Panc1 (cell line): ENCODE measurements around the gene PPL. TPM values are rescaled to one million over a fixed set of nuclear protein-coding genes. Genes with fewer than 3 reads are reported as not detected.
"Not testable (repeated sequence)": the region's sequence is repeated elsewhere in the genome, so short reads cannot be mapped to it uniquely, and the experiment has no call there.

Source experiments
- ATAC-seq: fragments of 200-7000 bp; cut with Tn5 transposase; 2 replicates; pipeline ENCODE4 v1.9.1; 2020; ENCODE audit warnings: mild to moderate bottlenecking, moderate library complexity
- BruUV-seq: library from RNA; stranded (reverse); fragments of 400-500 nt; replicated peaks from 2 replicates; lab custom pipeline; 2021; lab: Mats Ljungman, UMichigan
- CTCF ChIA-PET: fragments of 300-600 bp; sonication (Branson Sonifier 250); formaldehyde crosslinking; loops from one replicate; lab custom pipeline; 2022; ENCODE audit warnings: antibody characterized with exemption; lab: Charles Lee
- POLR2A ChIA-PET: fragments of 300-600 bp; sonication (Branson Sonifier 250); formaldehyde crosslinking; loops from one replicate; lab custom pipeline; 2022; ENCODE audit warnings: antibody characterized with exemption; lab: Charles Lee
- DNase-seq: peaks from one replicate; pipeline ENCODE4 v3.0.0-alpha.2; 2010; ENCODE audit warnings: low read depth, low spot score
- H3K27ac ChIP-seq: 2 replicates; pipeline ENCODE4 v1.5.1; 2011; ENCODE audit warnings: mild to moderate bottlenecking, low read length, inconsistent platforms
- H3K27me3 ChIP-seq: fragments of 200-500 bp; sonication (Bioruptor generic); 2 replicates; pipeline ENCODE4 v1.6.0; 2014; ENCODE audit warnings: low read length, inconsistent platforms; ENCODE audit not compliant: control insufficient read depth, insufficient read depth
- H3K36me3 ChIP-seq: fragments of 200-500 bp; sonication (Bioruptor generic); 2 replicates; pipeline ENCODE4 v1.5.1; 2014; ENCODE audit warnings: inconsistent platforms, mild to moderate bottlenecking, low read length, moderate library complexity; ENCODE audit not compliant: control insufficient read depth, insufficient read depth
- H3K4me1 ChIP-seq: 2 replicates; pipeline ENCODE4 v1.5.1; 2011; ENCODE audit warnings: inconsistent platforms, mild to moderate bottlenecking, low read length, moderate library complexity; ENCODE audit not compliant: control insufficient read depth, insufficient read depth
- H3K4me3 ChIP-seq, 2 experiments: 2 replicates each; pipeline ENCODE4 v1.5.1; 2011 to 2012; ENCODE audit warnings: low read depth in 2 of 2, low read length in 2 of 2, mild to moderate bottlenecking in 2 of 2, inconsistent platforms in 1 of 2, moderate library complexity in 1 of 2
- H3K9me3 ChIP-seq: fragments of 200-500 bp; sonication (Bioruptor generic); 2 replicates; pipeline ENCODE4 v1.5.1; 2014; ENCODE audit warnings: low read depth, mild to moderate bottlenecking, inconsistent platforms, low read length, moderate library complexity; ENCODE audit not compliant: control insufficient read depth, insufficient read depth
- CTCF ChIP-seq: fragments of 450-650 bp; IDR thresholded peaks from 2 replicates; pipeline ENCODE4 v1.5.1; 2017; ENCODE audit warnings: mild to moderate bottlenecking
- POLR2AphosphoS5 ChIP-seq: IDR thresholded peaks from 2 replicates; pipeline ENCODE4 v1.6.1; 2012; ENCODE audit warnings: mild to moderate bottlenecking, low read depth, low read length, moderate library complexity
- SIN3A ChIP-seq: IDR thresholded peaks from 2 replicates; pipeline ENCODE4 v1.6.1; 2012; ENCODE audit warnings: low read depth, mild to moderate bottlenecking, low read length, moderate library complexity, borderline replicate concordance; ENCODE audit not compliant: insufficient read depth
- TCF7L2 ChIP-seq: IDR thresholded peaks from 2 replicates; pipeline ENCODE4 v1.6.1; 2011; ENCODE audit warnings: mild to moderate bottlenecking, low read depth, low read length, inconsistent platforms
- in situ Hi-C: cut with HindIII; loops from 2 replicates; pipeline ENCODE4 v1.10.0; 2016; ENCODE audit warnings: low sequenced_read_pairs, low pct_unique_long_range_greater_than_20kb
- intact Hi-C: fragments of 100-400 bp; cut with micrococcal nuclease; formaldehyde crosslinking; loops from one replicate; pipeline ENCODE4 v1.10.0; 2022; ENCODE audit not compliant: unreplicated experiment
- total RNA-seq: library from RNA; stranded (reverse); gene quantifications from one replicate; pipeline ENCODE4 v1.2.1, GENCODE V29; 2021; ENCODE audit not compliant: unreplicated experiment
- TF ChIP-seq, protein P1 (sequence below), 2 experiments: IDR thresholded peaks; 2 replicates each; pipeline ENCODE4 v1.6.1; 2011 to 2012; ENCODE audit warnings: low read depth in 2 of 2, control low read depth in 1 of 2, low read length in 1 of 2, mild to moderate bottlenecking in 1 of 2, moderate library complexity in 1 of 2; ENCODE audit not compliant: insufficient read depth in 1 of 2

The PPL gene
- total RNA-seq, 1 experiment from 2014 or later, result 89.4 TPM

DNA sequence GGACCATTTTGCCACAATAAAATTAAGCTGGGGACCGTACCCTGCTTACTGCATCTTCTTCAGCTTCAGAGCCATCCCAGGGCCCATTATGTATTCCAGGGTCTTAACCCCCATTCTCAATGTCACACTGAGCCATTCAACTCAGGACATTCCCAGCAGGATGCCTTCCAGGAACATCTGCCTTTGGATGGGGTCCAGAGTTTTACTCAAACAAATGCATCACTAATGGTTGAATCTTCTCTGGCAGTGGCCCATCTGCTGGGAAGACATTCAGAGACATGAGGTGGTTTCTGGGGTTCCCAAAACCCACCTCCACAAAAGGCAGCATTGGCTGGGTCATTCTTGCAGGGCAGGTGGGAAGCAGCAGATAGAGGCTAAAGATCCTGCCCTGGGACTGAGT is 17.8 kb upstream of the PPL start:
- Histone ChIP-seq H3K4me1 (peaks cover 34% of the 10 kb centered on the region), H3K36me3 (no peaks in the 10 kb centered on the region), H3K4me3 (no peak overlapping the region), H3K27ac (peak overlapping the region; percentile 64; the same call in 1 of the 2 replicates), H3K27me3 (no peaks in the 10 kb centered on the region), H3K9me3 (no peaks in the 10 kb centered on the region)
- DNase-seq (no peak), ATAC-seq (no peak)
- TF ChIP-seq, protein P1, sequence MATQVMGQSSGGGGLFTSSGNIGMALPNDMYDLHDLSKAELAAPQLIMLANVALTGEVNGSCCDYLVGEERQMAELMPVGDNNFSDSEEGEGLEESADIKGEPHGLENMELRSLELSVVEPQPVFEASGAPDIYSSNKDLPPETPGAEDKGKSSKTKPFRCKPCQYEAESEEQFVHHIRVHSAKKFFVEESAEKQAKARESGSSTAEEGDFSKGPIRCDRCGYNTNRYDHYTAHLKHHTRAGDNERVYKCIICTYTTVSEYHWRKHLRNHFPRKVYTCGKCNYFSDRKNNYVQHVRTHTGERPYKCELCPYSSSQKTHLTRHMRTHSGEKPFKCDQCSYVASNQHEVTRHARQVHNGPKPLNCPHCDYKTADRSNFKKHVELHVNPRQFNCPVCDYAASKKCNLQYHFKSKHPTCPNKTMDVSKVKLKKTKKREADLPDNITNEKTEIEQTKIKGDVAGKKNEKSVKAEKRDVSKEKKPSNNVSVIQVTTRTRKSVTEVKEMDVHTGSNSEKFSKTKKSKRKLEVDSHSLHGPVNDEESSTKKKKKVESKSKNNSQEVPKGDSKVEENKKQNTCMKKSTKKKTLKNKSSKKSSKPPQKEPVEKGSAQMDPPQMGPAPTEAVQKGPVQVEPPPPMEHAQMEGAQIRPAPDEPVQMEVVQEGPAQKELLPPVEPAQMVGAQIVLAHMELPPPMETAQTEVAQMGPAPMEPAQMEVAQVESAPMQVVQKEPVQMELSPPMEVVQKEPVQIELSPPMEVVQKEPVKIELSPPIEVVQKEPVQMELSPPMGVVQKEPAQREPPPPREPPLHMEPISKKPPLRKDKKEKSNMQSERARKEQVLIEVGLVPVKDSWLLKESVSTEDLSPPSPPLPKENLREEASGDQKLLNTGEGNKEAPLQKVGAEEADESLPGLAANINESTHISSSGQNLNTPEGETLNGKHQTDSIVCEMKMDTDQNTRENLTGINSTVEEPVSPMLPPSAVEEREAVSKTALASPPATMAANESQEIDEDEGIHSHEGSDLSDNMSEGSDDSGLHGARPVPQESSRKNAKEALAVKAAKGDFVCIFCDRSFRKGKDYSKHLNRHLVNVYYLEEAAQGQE (IDR thresholded peaks at IDR 0.05; ENCODE audit: insufficient read depth in 1 of 2, low read depth in 2 of 2, low read length in 1 of 2), result no peak
- no peak for TF ChIP-seq POLR2AphosphoS5
- no peak for TF ChIP-seq SIN3A
- no peak for TF ChIP-seq TCF7L2
- TF ChIP-seq CTCF, result no peak
- in situ Hi-C loops (no loop called here), intact Hi-C loops (loop anchor here (5.0 to 10.0 kb wide), 3 partner anchors 70 to 237 kb away; partner anchors contain the start of genes GLYR1 and UBN1)
- CTCF ChIA-PET, result interaction anchor here (0.6 kb wide), 1 partner anchor 233 kb away, joined by 4 read pairs; no protein-coding TSS in a partner anchor
- BruUV-seq, result no TSS peak
- POLR2A ChIA-PET, result no interaction called here

GRCh38 chr16:4951583-4951982 is 14.6 kb upstream of the PPL start:
- H3K27me3 ChIP-seq, H3K9me3 ChIP-seq, POLR2A ChIA-PET, CTCF ChIA-PET, H3K4me3 ChIP-seq, BruUV-seq, in situ Hi-C loops, H3K36me3 ChIP-seq, DNase-seq, ATAC-seq: not testable (repeated sequence)
- Histone ChIP-seq H3K4me1 (peaks cover 55% of the 10 kb centered on the region), H3K27ac (peak overlapping the region; percentile 26; the same call in 1 of the 2 replicates)
- intact Hi-C loops, result loop anchor here (10.0 kb wide), 2 partner anchors 67 to 107 kb away; partner anchors contain the start of genes GLYR1 and UBN1

GRCh38 chr16:4949986-4950385 is 13.0 kb upstream of the PPL start:
- in situ Hi-C loops (no loop called here), intact Hi-C loops (loop anchor here (10.0 kb wide), 2 partner anchors 65 to 105 kb away; partner anchors contain the start of genes GLYR1 and UBN1)
- ATAC-seq (no peak), DNase-seq (no peak)
- TF ChIP-seq POLR2AphosphoS5 (no peak), CTCF (no peak), TCF7L2 (no peak), SIN3A (no peak)
- TF ChIP-seq, protein P1 (IDR thresholded peaks at IDR 0.05; ENCODE audit: insufficient read depth in 1 of 2, low read depth in 2 of 2, low read length in 1 of 2), result no peak
- ChIA-PET POLR2A (interaction anchor here (0.6 kb wide), 2 partner anchors 53 to 405 kb away, joined by 7 to 14 read pairs; no protein-coding TSS in a partner anchor), CTCF (no interaction called here)
- peaks cover 56% of the 10 kb centered on the region for H3K4me1 ChIP-seq
- BruUV-seq, result no TSS peak
- no peaks in the 10 kb centered on the region for H3K27me3 ChIP-seq
- 0 out of 2 replicates have a peak overlapping the region, but pooled peaks have one; percentile 5 for H3K27ac ChIP-seq
- no peaks in the 10 kb centered on the region for H3K9me3 ChIP-seq
- no peaks in the 10 kb centered on the region for H3K36me3 ChIP-seq
- H3K4me3 ChIP-seq, result no peak overlapping the region
